HG02884 (cell line): Measurements from ENCODE around the gene IDH3A.

Experiments
- ATAC-seq: cut with Tn5 transposase; IDR thresholded peaks from one replicate; pipeline ENCODE4 v1.9.1; 2021; ENCODE audit warnings: mild to moderate bottlenecking, moderate library complexity; ENCODE audit not compliant: unreplicated experiment

IDH3A gene

GRCh38 chr15:78164010-78164409 is 14.8 kb downstream of the IDH3A start:
- ATAC-seq = no peak

- ATAC-seq = peak; percentile 64
Observed at GRCh38 chr15:78167227-78167888, 18.2 kb downstream of the IDH3A start.

GRCh38 chr15:78168608-78169007 is 19.4 kb downstream of the IDH3A start:
- no peak for ATAC-seq

GRCh38 chr15:78170848-78171773 is 21.9 kb downstream of the IDH3A start:
- ATAC-seq = peak; percentile 72

GRCh38 chr15:78171864-78172472 is 22.8 kb downstream of the IDH3A start:
- ATAC-seq = no peak

GRCh38 chr15:78174401-78174800 is 25.2 kb downstream of the IDH3A start:
- ATAC-seq = no peak

GRCh38 chr15:78175330-78175729 is 26.2 kb downstream of the IDH3A start:
- no peak for ATAC-seq

- no peak for ATAC-seq
Observed at GRCh38 chr15:78177447-78177873, 28.3 kb downstream of the IDH3A start.

- ATAC-seq = no peak
Observed at GRCh38 chr15:78178064-78178463, 28.9 kb downstream of the IDH3A start.

GRCh38 chr15:78179286-78179840 is 30.2 kb downstream of the IDH3A start:
- no peak for ATAC-seq

- ATAC-seq = no peak
Observed at GRCh38 chr15:78179906-78180305, 30.7 kb downstream of the IDH3A start.

- ATAC-seq = no peak
Observed at GRCh38 chr15:78182336-78182700, 33.2 kb downstream of the IDH3A start.

GRCh38 chr15:78182821-78183220 is 33.7 kb downstream of the IDH3A start:
- ATAC-seq = no peak

GRCh38 chr15:78192826-78193594 is 43.8 kb downstream of the IDH3A start:
- ATAC-seq = no peak

GRCh38 chr15:78193731-78194567 is 44.8 kb downstream of the IDH3A start:
- no peak for ATAC-seq

- no peak for ATAC-seq
Observed at GRCh38 chr15:78194568-78194925, 45.4 kb downstream of the IDH3A start.

GRCh38 chr15:78195735-78196201 is 46.6 kb downstream of the IDH3A start:
- no peak for ATAC-seq

GRCh38 chr15:78197632-78198031 is 48.5 kb downstream of the IDH3A start:
- ATAC-seq = no peak

GRCh38 chr15:78200276-78200930 is 51.2 kb downstream of the IDH3A start:
- ATAC-seq = no peak
